ENCODE data around the gene NCAPG.

NCAPG gene

DNA sequence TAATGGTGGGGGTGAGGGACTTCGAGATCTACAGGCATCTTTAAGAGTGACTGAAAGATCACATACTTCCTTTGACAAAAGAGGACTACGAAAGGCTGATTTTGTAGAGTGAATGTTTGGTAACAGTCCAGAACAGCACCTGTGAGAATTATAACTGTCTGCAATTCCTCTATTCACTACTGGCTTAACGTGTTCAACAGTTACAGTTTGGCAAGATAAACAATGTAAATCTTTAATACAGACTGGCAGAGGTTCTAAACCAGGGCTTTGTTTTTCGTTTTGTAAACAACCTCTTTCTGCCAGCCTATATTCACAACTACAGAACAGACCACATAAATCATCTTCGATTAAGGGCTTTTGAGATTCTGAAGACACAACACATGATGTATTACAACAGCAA, 66.9 kb downstream of the NCAPG start:
- DNase-seq (ENCODE audit: low spot score), result no peak

GRCh38 chr4:17884063-17884462, 73.3 kb downstream of the NCAPG start:
- DNase-seq (ENCODE audit: low spot score), result no peak

DNA sequence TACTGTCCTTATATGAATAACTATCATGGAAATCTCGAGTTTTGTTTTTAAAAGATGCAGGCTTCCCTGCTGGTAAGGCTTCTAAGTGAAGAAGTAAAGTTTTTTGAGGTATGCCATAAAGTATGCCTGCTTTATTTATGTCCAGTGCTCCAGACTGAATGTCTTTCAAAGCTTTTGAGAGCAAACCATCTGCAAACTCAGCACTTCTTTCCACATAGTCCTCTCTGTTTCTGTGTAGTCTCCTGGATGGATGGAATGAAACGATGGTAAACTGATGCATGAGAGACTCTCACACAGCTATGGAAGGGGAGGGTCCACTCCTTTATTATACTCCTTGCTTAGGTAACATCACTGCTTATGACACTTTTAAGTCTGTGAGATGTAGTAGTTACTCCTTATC, 73.7 kb downstream of the NCAPG start:
- DNase-seq (ENCODE audit: low spot score), result no peak

- DNase-seq (ENCODE audit: low spot score), result no peak
Observed at GRCh38 chr4:17889692-17890091, 78.9 kb downstream of the NCAPG start.

DNA sequence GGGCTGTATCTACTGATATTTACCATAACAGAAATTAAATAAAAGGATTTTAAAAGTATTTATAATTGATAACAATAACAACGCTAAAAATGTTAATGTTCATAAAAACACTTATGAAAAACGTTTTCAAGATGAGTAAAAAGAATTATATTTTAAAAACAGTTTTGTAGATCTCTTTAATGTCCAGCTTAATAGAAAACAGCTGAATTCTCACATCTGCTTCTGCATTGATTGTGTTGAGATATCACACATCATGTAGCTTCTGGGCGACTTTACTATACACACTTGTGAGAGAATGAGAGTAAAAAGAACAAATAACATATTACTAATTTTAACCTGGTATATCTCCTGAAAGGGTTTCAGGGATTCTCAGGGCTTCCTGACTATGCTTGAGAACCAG, 83.6 kb downstream of the NCAPG start:
- DNase-seq (ENCODE audit: low spot score), result no peak

Measured in iPS-NIHi11 (cell line).